Activated CD4-positive, alpha-beta T cell treated with anti-CD3 and anti-CD28 coated beads, Interleukin-2, amount 10 ng/mL, durations not matched to agents 7 days and 5 days (primary cell): ENCODE data around the gene SLC30A2. TPM values are rescaled to one million over a fixed set of nuclear protein-coding genes. Genes with fewer than 3 reads are reported as not detected.

ENCODE experiments used
- CTCF ChIA-PET: fragments of 350-600 bp; sonication (Branson Sonifier 250); formaldehyde crosslinking; loops from one replicate; lab custom pipeline; 2021; ENCODE audit warnings: antibody characterized with exemption; lab: Charles Lee
- POLR2A ChIA-PET: fragments of 350-600 bp; sonication (Branson Sonifier 250); formaldehyde crosslinking; loops from one replicate; lab custom pipeline; 2021; ENCODE audit warnings: antibody characterized with exemption; lab: Charles Lee
- DNase-seq: peaks from one replicate; pipeline ENCODE4 v3.0.0-alpha.2; 2020
- H3K27ac Mint-ChIP-seq: one replicate; pipeline ENCODE4 v1.8.0; 2021; ENCODE audit warnings: mild to moderate bottlenecking, moderate library complexity, mixed read lengths
- H3K27me3 Mint-ChIP-seq: one replicate; pipeline ENCODE4 v1.8.0; 2021; ENCODE audit warnings: mixed read lengths
- H3K36me3 Mint-ChIP-seq: one replicate; pipeline ENCODE4 v1.8.0; 2021; ENCODE audit warnings: low read depth, mixed read lengths
- H3K4me1 Mint-ChIP-seq: one replicate; pipeline ENCODE4 v1.8.0; 2021; ENCODE audit warnings: mixed read lengths
- H3K4me3 Mint-ChIP-seq: one replicate; pipeline ENCODE4 v1.8.0; 2021; ENCODE audit warnings: mild to moderate bottlenecking, moderate library complexity, mixed read lengths
- H3K9me3 Mint-ChIP-seq: one replicate; pipeline ENCODE4 v1.8.0; 2021; ENCODE audit warnings: mixed read lengths
- total RNA-seq, 2 experiments: library from RNA; stranded (reverse); gene quantifications; one replicate each; pipeline ENCODE4 v1.2.3, GENCODE V29; 2021

SLC30A2 gene
- total RNA-seq, 2 experiments from 2014 or later: not detected

GRCh38 chr1:26046246-26047095 lies 553 bp upstream of the SLC30A2 start:
- ChIA-PET CTCF (interaction anchor here (0.6 to 1.3 kb wide), 5 partner anchors 8 to 456 kb away, joined by 3 to 6 read pairs (median 5); no protein-coding TSS in a partner anchor), POLR2A (no interaction called here)
- Mint-ChIP-seq H3K36me3 (no peaks in the 10 kb centered on the region), H3K27me3 (peaks cover 73% of the 10 kb centered on the region), H3K4me1 (peaks cover 9% of the 10 kb centered on the region), H3K4me3 (no peak overlapping the region), H3K9me3 (no peaks in the 10 kb centered on the region), H3K27ac (no peak overlapping the region)
- DNase-seq: no peak

- POLR2A ChIA-PET: no interaction called here
These were observed 772 bp downstream of the SLC30A2 start for GRCh38 chr1:26044971-26045721.

GRCh38 chr1:26044414-26044813 lies 1.5 kb downstream of the SLC30A2 start:
- peaks cover 58% of the 10 kb centered on the region for H3K27me3 Mint-ChIP-seq
- no peak overlapping the region for H3K27ac Mint-ChIP-seq
- no peak overlapping the region for H3K4me3 Mint-ChIP-seq
- POLR2A ChIA-PET: no interaction called here
- H3K4me1 Mint-ChIP-seq: peaks cover 2% of the 10 kb centered on the region
- H3K9me3 Mint-ChIP-seq: no peaks in the 10 kb centered on the region
- DNase-seq: no peak
- H3K36me3 Mint-ChIP-seq: no peaks in the 10 kb centered on the region
- CTCF ChIA-PET: interaction anchor here (1.3 to 2.3 kb wide), 3 partner anchors 9 to 101 kb away, joined by 5 to 9 read pairs (median 8); no protein-coding TSS in a partner anchor

More at GRCh38 chr1:26044971-26045721, 772 bp downstream of the SLC30A2 start:
- Mint-ChIP-seq H3K27ac (no peak overlapping the region), H3K4me3 (no peak overlapping the region), H3K4me1 (peaks cover 2% of the 10 kb centered on the region), H3K27me3 (peaks cover 65% of the 10 kb centered on the region), H3K9me3 (no peaks in the 10 kb centered on the region), H3K36me3 (no peaks in the 10 kb centered on the region)
- CTCF ChIA-PET: interaction anchor here (0.6 to 2.3 kb wide), 3 partner anchors 10 to 151 kb away, joined by 3 to 9 read pairs (median 8); no protein-coding TSS in a partner anchor
- no peak for DNase-seq

GRCh38 chr1:26043765-26044164 lies 2.2 kb downstream of the SLC30A2 start:
- Mint-ChIP-seq H3K36me3 (no peaks in the 10 kb centered on the region), H3K27me3 (peaks cover 51% of the 10 kb centered on the region), H3K4me3 (no peak overlapping the region), H3K4me1 (peaks cover 2% of the 10 kb centered on the region), H3K9me3 (no peaks in the 10 kb centered on the region), H3K27ac (no peak overlapping the region)
- CTCF ChIA-PET: interaction anchor here (0.6 to 2.3 kb wide), 4 partner anchors 8 to 844 kb away, joined by 4 to 9 read pairs (median 6); no protein-coding TSS in a partner anchor
- POLR2A ChIA-PET: no interaction called here
- no peak for DNase-seq

- peaks cover 2% of the 10 kb centered on the region for H3K4me1 Mint-ChIP-seq
- no peak overlapping the region for H3K4me3 Mint-ChIP-seq
- CTCF ChIA-PET: interaction anchor here (1.1 to 1.9 kb wide), 3 partner anchors 11 to 103 kb away, joined by 3 to 9 read pairs (median 3); no protein-coding TSS in a partner anchor
- no peak overlapping the region for H3K27ac Mint-ChIP-seq
- no peaks in the 10 kb centered on the region for H3K9me3 Mint-ChIP-seq
- H3K27me3 Mint-ChIP-seq: peaks cover 35% of the 10 kb centered on the region
- no peak for DNase-seq
- POLR2A ChIA-PET: no interaction called here
- no peaks in the 10 kb centered on the region for H3K36me3 Mint-ChIP-seq
These were observed 3.9 kb downstream of the SLC30A2 start for GRCh38 chr1:26041978-26042377.

- peaks cover 30% of the 10 kb centered on the region for H3K27me3 Mint-ChIP-seq
These were observed 4.5 kb downstream of the SLC30A2 start for GRCh38 chr1:26041401-26041800.

GRCh38 chr1:26038904-26039303 lies 7.0 kb downstream of the SLC30A2 start:
- peaks cover 10% of the 10 kb centered on the region for H3K4me1 Mint-ChIP-seq
- DNase-seq: no peak
- H3K9me3 Mint-ChIP-seq: no peaks in the 10 kb centered on the region
- H3K4me3 Mint-ChIP-seq: no peak overlapping the region
- H3K36me3 Mint-ChIP-seq: no peaks in the 10 kb centered on the region
- CTCF ChIA-PET: interaction anchor here (0.6 kb wide), 1 partner anchor 21 kb away, joined by 3 read pairs; no protein-coding TSS in a partner anchor
- POLR2A ChIA-PET: interaction anchor here (0.5 kb wide), 1 partner anchor 19 kb away, joined by 4 read pairs; no protein-coding TSS in a partner anchor
- peaks cover 22% of the 10 kb centered on the region for H3K27me3 Mint-ChIP-seq
- no peak overlapping the region for H3K27ac Mint-ChIP-seq

More at GRCh38 chr1:26041401-26041800, 4.5 kb downstream of the SLC30A2 start:
- Mint-ChIP-seq H3K4me3 (no peak overlapping the region), H3K4me1 (peaks cover 2% of the 10 kb centered on the region), H3K36me3 (no peaks in the 10 kb centered on the region), H3K27ac (no peak overlapping the region), H3K9me3 (no peaks in the 10 kb centered on the region)
- ChIA-PET POLR2A (no interaction called here), CTCF (interaction anchor here (0.8 to 1.9 kb wide), 4 partner anchors 12 to 42 kb away, joined by 3 to 9 read pairs (median 4); no protein-coding TSS in a partner anchor)
- DNase-seq: no peak

- no peak overlapping the region for H3K4me3 Mint-ChIP-seq
- H3K36me3 Mint-ChIP-seq: no peaks in the 10 kb centered on the region
- peaks cover 10% of the 10 kb centered on the region for H3K4me1 Mint-ChIP-seq
- H3K27me3 Mint-ChIP-seq: peaks cover 18% of the 10 kb centered on the region
- ChIA-PET CTCF (interaction anchor here (0.6 to 1.0 kb wide), 2 partner anchors 8 to 21 kb away, joined by 3 read pairs; no protein-coding TSS in a partner anchor), POLR2A (interaction anchor here (0.5 kb wide), 1 partner anchor 18 kb away, joined by 4 read pairs; no protein-coding TSS in a partner anchor)
- DNase-seq: no peak
- no peaks in the 10 kb centered on the region for H3K9me3 Mint-ChIP-seq
- H3K27ac Mint-ChIP-seq: no peak overlapping the region
These were observed 7.4 kb downstream of the SLC30A2 start for GRCh38 chr1:26038477-26038876.

- CTCF ChIA-PET: interaction anchor here (1.0 kb wide), 1 partner anchor 9 kb away, joined by 3 read pairs; no protein-coding TSS in a partner anchor
- H3K4me1 Mint-ChIP-seq: peaks cover 10% of the 10 kb centered on the region
- H3K27me3 Mint-ChIP-seq: peaks cover 13% of the 10 kb centered on the region
- DNase-seq: no peak
- H3K9me3 Mint-ChIP-seq: no peaks in the 10 kb centered on the region
- H3K27ac Mint-ChIP-seq: no peak overlapping the region
- no peaks in the 10 kb centered on the region for H3K36me3 Mint-ChIP-seq
- POLR2A ChIA-PET: no interaction called here
- H3K4me3 Mint-ChIP-seq: no peak overlapping the region
These were observed 8.0 kb downstream of the SLC30A2 start for GRCh38 chr1:26037904-26038303.

- H3K27ac Mint-ChIP-seq: no peak overlapping the region
- peaks cover 10% of the 10 kb centered on the region for H3K4me1 Mint-ChIP-seq
- H3K36me3 Mint-ChIP-seq: no peaks in the 10 kb centered on the region
- peaks cover 13% of the 10 kb centered on the region for H3K27me3 Mint-ChIP-seq
- H3K4me3 Mint-ChIP-seq: no peak overlapping the region
- H3K9me3 Mint-ChIP-seq: no peaks in the 10 kb centered on the region
- DNase-seq: no peak
- POLR2A ChIA-PET: no interaction called here
- CTCF ChIA-PET: interaction anchor here (0.7 to 2.6 kb wide), 17 partner anchors 8 to 381 kb away, joined by 3 to 11 read pairs (median 4); partner anchors contain the start of genes PAFAH2 and ZNF593
These were observed 9.1 kb downstream of the SLC30A2 start for GRCh38 chr1:26036756-26037281.

- no peaks in the 10 kb centered on the region for H3K36me3 Mint-ChIP-seq
- peaks cover 10% of the 10 kb centered on the region for H3K4me1 Mint-ChIP-seq
- CTCF ChIA-PET: interaction anchor here (0.5 to 2.6 kb wide), 23 partner anchors 8 to 1500 kb away, joined by 3 to 11 read pairs (median 3); partner anchors contain the start of genes PAFAH2 and ZNF593
- POLR2A ChIA-PET: no interaction called here
- H3K9me3 Mint-ChIP-seq: no peaks in the 10 kb centered on the region
- peak; percentile 74 for DNase-seq
- H3K4me3 Mint-ChIP-seq: peak overlapping the region; percentile 85
- peaks cover 13% of the 10 kb centered on the region for H3K27me3 Mint-ChIP-seq
- H3K27ac Mint-ChIP-seq: peak overlapping the region; percentile 64
These were observed 9.8 kb downstream of the SLC30A2 start for GRCh38 chr1:26035959-26036755.
